Measurements from ENCODE around the gene ACR. TPM values are rescaled to one million over a fixed set of nuclear protein-coding genes. Genes with fewer than 3 reads are reported as not detected.

Gene ACR
- total RNA-seq, 1 donor from 2014 or later, result 0.45 TPM

DNA sequence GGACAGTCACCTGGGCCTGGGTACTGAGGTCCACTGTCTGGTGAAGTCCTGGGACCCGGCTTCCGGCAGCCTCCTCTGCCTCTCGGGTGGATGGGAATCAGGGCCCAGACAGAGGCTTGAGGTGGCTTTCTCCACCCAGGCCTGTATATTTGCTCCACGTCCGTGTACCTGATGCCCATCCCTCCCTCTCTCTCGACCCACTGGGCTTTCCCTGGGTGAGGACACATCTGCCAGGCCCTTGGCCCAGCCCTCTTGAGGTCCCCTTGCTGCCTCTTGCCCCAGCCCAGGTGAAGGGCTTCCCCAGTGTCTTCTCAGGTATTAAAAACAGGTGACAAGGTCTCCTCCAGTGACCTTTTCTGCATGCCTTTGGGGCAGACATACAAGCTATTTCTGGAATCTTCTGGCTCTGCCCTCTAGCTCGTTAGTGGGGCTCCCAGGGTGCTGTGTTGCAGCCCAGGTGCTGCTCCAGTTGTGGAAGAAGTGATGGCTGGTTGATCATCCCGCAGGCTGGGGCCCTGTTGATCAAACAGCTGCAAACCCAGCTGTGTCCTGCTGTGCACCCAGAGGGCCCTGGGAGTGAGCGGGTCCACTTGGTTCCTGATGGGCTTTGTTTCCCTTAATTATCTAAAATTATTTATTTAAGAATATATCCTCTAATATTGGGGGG, 25.5 kb upstream of the ACR start:
- Mint-ChIP-seq H3K4me3 (ENCODE audit: unreplicated experiment) (no peak overlapping the region), H3K9me3 (ENCODE audit: low read depth) (no peaks in the 10 kb centered on the region), H3K4me1 (ENCODE audit: low read depth) (no peaks in the 10 kb centered on the region), H3K27me3 (ENCODE audit: low read depth) (no peaks in the 10 kb centered on the region), H3K36me3 (ENCODE audit: low read depth) (peaks cover 7% of the 10 kb centered on the region), H3K27ac (ENCODE audit: unreplicated experiment) (no peak overlapping the region)
- peak; percentile 72 for DNase-seq (ENCODE audit: low spot score)
- TF ChIP-seq CTCF (IDR thresholded peaks at IDR 0.05), result no peak

DNA sequence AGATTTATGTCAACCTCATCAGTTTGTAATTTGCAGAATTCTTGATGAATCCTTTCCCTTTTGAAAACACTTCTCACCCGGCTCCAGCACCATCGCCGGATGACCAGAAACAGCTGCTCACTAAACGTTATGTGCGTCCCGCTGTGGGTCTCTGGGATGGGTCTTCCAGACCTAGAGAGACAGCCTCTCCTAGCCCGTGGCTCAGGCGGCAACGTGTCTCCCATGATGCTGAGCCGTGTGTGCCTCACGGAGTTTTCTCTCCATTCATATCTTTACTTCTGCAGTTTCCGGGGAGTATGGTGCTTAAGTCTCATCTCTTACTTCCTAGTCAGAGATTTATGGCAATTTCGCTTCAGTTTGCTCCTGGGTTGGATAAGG, 25.0 kb upstream of the ACR start:
- no peak overlapping the region for H3K4me3 Mint-ChIP-seq (ENCODE audit: unreplicated experiment)
- H3K27me3 Mint-ChIP-seq (ENCODE audit: low read depth), result no peaks in the 10 kb centered on the region

GRCh38 chr22:50713571-50714056, 24.4 kb upstream of the ACR start:
- Mint-ChIP-seq H3K36me3 (ENCODE audit: low read depth) (peaks cover 7% of the 10 kb centered on the region), H3K4me1 (ENCODE audit: low read depth) (no peaks in the 10 kb centered on the region), H3K27ac (ENCODE audit: unreplicated experiment) (no peak overlapping the region), H3K4me3 (ENCODE audit: unreplicated experiment) (no peak overlapping the region), H3K27me3 (ENCODE audit: low read depth) (no peaks in the 10 kb centered on the region), H3K9me3 (ENCODE audit: low read depth) (no peaks in the 10 kb centered on the region)
- TF ChIP-seq CTCF (IDR thresholded peaks at IDR 0.05), result no peak
- DNase-seq (ENCODE audit: low spot score), result peak; percentile 24

More for the DNA sequence above, 25.0 kb upstream of the ACR start:
- Mint-ChIP-seq H3K36me3 (ENCODE audit: low read depth) (peaks cover 7% of the 10 kb centered on the region), H3K4me1 (ENCODE audit: low read depth) (no peaks in the 10 kb centered on the region), H3K27ac (ENCODE audit: unreplicated experiment) (no peak overlapping the region), H3K9me3 (ENCODE audit: low read depth) (no peaks in the 10 kb centered on the region)
- no peak for TF ChIP-seq CTCF (IDR thresholded peaks at IDR 0.05)
- DNase-seq (ENCODE audit: low spot score), result peak; percentile 51

- H3K9me3 Mint-ChIP-seq (ENCODE audit: low read depth), result no peaks in the 10 kb centered on the region
- H3K27ac Mint-ChIP-seq (ENCODE audit: unreplicated experiment), result no peak overlapping the region
- peaks cover 7% of the 10 kb centered on the region for H3K36me3 Mint-ChIP-seq (ENCODE audit: low read depth)
- no peak overlapping the region for H3K4me3 Mint-ChIP-seq (ENCODE audit: unreplicated experiment)
- no peaks in the 10 kb centered on the region for H3K4me1 Mint-ChIP-seq (ENCODE audit: low read depth)
- DNase-seq (ENCODE audit: low spot score), result peak; percentile 70
- TF ChIP-seq CTCF (IDR thresholded peaks at IDR 0.05), result no peak
- peaks cover under 1% of the 10 kb centered on the region for H3K27me3 Mint-ChIP-seq (ENCODE audit: low read depth)
These were observed 23.9 kb upstream of the ACR start for GRCh38 chr22:50714150-50714549.

DNA sequence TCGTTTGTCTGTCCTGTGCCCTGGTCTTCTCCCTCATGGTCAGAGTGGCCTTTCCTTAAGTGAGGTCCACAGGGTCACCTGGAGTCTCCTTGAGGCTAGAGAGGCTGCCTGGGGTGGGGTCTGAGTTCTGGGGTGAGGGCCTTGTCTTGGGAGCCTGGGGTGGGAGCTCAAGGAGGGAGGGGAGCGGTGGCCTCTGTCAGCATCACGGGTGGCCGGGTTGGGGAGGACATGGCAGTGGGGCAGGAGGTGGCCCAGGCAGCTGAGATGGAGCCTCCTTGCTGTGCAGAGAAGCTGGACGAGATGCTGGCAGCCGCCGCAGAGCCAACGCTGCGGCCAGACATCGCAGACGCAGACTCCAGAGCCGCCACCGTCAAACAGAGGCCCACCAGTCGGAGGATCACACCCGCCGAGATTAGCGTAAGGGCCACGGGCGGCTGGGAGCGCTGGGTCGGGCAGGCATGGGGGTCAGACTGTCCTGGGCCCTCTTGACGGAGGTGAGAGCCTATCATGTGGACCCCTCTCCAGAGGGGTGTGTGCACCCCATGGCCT, 23.3 kb upstream of the ACR start:
- Mint-ChIP-seq H3K4me1 (ENCODE audit: low read depth) (no peaks in the 10 kb centered on the region), H3K27me3 (ENCODE audit: low read depth) (peaks cover 6% of the 10 kb centered on the region), H3K36me3 (ENCODE audit: low read depth) (peaks cover 7% of the 10 kb centered on the region), H3K27ac (ENCODE audit: unreplicated experiment) (no peak overlapping the region), H3K4me3 (ENCODE audit: unreplicated experiment) (no peak overlapping the region), H3K9me3 (ENCODE audit: low read depth) (no peaks in the 10 kb centered on the region)
- DNase-seq (ENCODE audit: low spot score), result peak; percentile 78
- no peak for TF ChIP-seq CTCF (IDR thresholded peaks at IDR 0.05)

Measured in chondrocyte (in vitro differentiated cells).